SK-N-SH (cell line): ENCODE measurements around the gene PDYN.

Experiments used
- CHD2 ChIP-seq: fragments of 150-350 bp; IDR thresholded peaks from 2 replicates; pipeline ENCODE4 v1.6.1; 2018; ENCODE audit warnings: low read length; ENCODE audit not compliant: partially characterized antibody
- ELF1 ChIP-seq: IDR thresholded peaks from 2 replicates; pipeline ENCODE4 v1.4.0; 2012
- EZH2phosphoT487 ChIP-seq: fragments of 200-600 bp; sonication (generic); IDR thresholded peaks from 2 replicates; pipeline ENCODE4 v1.6.1; 2017; ENCODE audit warnings: low read depth, mixed run types, mild to moderate bottlenecking, antibody characterized with exemption, moderate library complexity, borderline replicate concordance
- NFIC ChIP-seq: IDR thresholded peaks from 2 replicates; pipeline ENCODE4 v1.4.0; 2012; ENCODE audit warnings: borderline replicate concordance
- POLR2AphosphoS5 ChIP-seq: IDR thresholded peaks from 2 replicates; pipeline ENCODE4 v1.6.1; 2012; ENCODE audit warnings: low read depth, low read length
- SIN3A ChIP-seq: IDR thresholded peaks from 2 replicates; pipeline ENCODE4 v1.6.1; 2012; ENCODE audit warnings: low read depth, mild to moderate bottlenecking, low read length, moderate library complexity, borderline replicate concordance
- YY1 ChIP-seq: IDR thresholded peaks from 2 replicates; pipeline ENCODE4 v1.4.0; 2012; ENCODE audit warnings: low read depth, mild to moderate bottlenecking
- TF ChIP-seq, protein P1 (sequence below): fragments of 200-600 bp; sonication (generic); IDR thresholded peaks from 2 replicates; pipeline ENCODE4 v1.6.1; 2017; ENCODE audit warnings: antibody characterized with exemption, mild to moderate bottlenecking, moderate library complexity
- TF ChIP-seq, protein P2 (sequence below): IDR thresholded peaks from 2 replicates; pipeline ENCODE4 v1.4.0; 2012; ENCODE audit warnings: low read depth

DNA sequence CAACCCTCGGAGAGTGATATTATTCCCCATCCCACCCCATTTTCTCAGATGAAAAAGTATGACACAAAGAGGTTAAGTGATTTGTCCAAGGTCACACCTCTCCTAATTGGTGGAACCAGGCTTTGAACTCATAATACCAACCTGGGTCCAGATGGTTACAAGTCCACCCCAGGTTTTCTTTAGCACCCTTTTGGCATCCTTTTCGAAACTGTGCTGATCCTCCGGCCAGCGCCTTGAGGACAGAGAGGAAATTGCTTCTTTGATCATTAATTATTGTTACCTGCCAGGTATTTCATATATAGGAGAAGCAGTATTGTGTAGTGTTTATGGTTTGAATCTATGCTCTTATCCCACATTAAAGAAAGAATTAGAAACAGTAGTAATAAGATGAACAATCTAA is 29.3 kb upstream of the PDYN start:
- TF ChIP-seq ELF1 (no peak), NFIC (no peak), SIN3A (no peak), YY1 (no peak), EZH2phosphoT487 (no peak), POLR2AphosphoS5 (no peak), CHD2 (no peak)
- TF ChIP-seq, protein P1, sequence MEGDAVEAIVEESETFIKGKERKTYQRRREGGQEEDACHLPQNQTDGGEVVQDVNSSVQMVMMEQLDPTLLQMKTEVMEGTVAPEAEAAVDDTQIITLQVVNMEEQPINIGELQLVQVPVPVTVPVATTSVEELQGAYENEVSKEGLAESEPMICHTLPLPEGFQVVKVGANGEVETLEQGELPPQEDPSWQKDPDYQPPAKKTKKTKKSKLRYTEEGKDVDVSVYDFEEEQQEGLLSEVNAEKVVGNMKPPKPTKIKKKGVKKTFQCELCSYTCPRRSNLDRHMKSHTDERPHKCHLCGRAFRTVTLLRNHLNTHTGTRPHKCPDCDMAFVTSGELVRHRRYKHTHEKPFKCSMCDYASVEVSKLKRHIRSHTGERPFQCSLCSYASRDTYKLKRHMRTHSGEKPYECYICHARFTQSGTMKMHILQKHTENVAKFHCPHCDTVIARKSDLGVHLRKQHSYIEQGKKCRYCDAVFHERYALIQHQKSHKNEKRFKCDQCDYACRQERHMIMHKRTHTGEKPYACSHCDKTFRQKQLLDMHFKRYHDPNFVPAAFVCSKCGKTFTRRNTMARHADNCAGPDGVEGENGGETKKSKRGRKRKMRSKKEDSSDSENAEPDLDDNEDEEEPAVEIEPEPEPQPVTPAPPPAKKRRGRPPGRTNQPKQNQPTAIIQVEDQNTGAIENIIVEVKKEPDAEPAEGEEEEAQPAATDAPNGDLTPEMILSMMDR: no peak
- TF ChIP-seq, protein P2, sequence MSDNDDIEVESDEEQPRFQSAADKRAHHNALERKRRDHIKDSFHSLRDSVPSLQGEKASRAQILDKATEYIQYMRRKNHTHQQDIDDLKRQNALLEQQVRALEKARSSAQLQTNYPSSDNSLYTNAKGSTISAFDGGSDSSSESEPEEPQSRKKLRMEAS: no peak
